ENCODE measurements around the gene IGFBPL1. TPM values are rescaled to one million over a fixed set of nuclear protein-coding genes. Genes with fewer than 3 reads are reported as not detected.

Gene IGFBPL1
- total and polyA plus RNA-seq, 7 experiments from 2014 or later, result not detected

DNA sequence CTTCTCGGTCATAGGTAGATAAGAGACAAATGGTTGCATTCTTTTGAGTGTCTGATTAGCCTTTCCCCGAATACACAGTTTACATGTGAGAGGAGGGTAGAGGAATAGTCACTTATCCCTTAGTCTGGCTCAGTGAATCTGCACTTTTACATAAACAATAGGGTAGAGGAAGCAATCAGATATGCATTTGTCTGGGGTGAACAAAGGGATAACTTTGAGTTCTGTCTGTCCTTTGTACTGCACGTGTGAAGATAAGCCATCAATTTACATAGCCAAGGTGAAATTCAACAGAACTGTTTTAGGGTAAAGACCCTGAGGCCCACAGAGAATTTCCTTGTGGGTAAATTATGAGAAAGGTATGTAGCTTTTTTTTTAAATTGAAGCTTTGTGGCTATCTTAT, 10.1 kb upstream of the IGFBPL1 start:
- intact Hi-C loops (cut with micrococcal nuclease), result no loop called here
- Histone ChIP-seq H3K27me3 (ENCODE audit: control insufficient read depth in 2 of 2, insufficient read depth in 2 of 2, low read length in 2 of 2) (no peaks in the 10 kb centered on the region), H3K9me3 (ENCODE audit: control insufficient read depth in 2 of 3, low read length in 3 of 3) (no peaks in the 10 kb centered on the region), H3K4me1 (ENCODE audit: control insufficient read depth in 2 of 2, insufficient read depth in 2 of 2, low read length in 2 of 2) (no peaks in the 10 kb centered on the region), H3K36me3 (ENCODE audit: control insufficient read depth in 2 of 3, insufficient read depth in 3 of 3, low read length in 3 of 3) (no peaks in the 10 kb centered on the region), H3K4me3 (ENCODE audit: low read length) (no peak overlapping the region), H3K27ac (ENCODE audit: low read depth, low read length) (no peak overlapping the region)
- Mint-ChIP-seq H3K27me3 (peaks cover 0 to 4% (median 0%) of the 10 kb centered on the region in 5 donors), H3K4me3 (no peak overlapping the region), H3K27ac (peak overlapping the region in 1 of 9 donors; percentile 46), H3K36me3 (no peaks in the 10 kb centered on the region), H3K4me1 (peaks cover 4 to 32% (median 23%) of the 10 kb centered on the region in 7 donors), H3K9me3 (peaks cover 0 to 3% (median 0%) of the 10 kb centered on the region in 11 donors)
- DNase-seq (no peak), ATAC-seq (no peak)
- CTCF ChIA-PET, result interaction anchor here (1.4 to 2.9 kb wide), 2 partner anchors 24 to 521 kb away, joined by 3 to 10 read pairs; no protein-coding TSS in a partner anchor
- POLR2A ChIA-PET, result no interaction called here

DNA sequence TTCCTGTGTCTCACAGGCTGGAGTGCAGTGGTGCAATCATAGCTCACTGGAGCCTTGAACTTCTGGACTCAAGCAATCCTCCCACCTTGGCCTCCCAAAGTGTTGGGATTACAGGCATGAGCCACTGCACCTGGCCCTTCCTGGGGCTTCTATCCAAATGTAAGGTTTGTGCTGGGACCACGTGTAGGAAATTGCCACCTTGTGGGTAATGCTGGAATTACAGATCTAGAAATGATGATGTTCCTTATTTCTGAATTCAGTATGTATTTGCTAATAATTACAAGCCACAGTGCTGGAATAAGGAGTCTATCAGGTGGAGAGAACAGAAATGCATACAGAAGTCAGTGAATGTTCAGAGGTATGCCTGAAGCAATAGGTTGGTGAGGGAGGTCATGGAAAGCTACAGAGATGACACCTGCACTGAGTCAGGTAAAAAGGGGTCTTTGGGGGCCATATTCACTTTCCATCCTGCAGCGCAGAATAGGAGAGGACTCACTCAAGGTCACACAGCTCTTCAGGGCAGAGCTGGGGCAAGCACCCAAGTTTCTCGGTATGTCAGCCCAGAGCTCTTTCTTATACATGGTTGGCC, 8.8 kb upstream of the IGFBPL1 start:
- Mint-ChIP-seq H3K4me3 (no peak overlapping the region), H3K9me3 (peaks cover 0 to 3% (median 0%) of the 10 kb centered on the region in 11 donors), H3K36me3 (no peaks in the 10 kb centered on the region), H3K27ac (no peak overlapping the region), H3K4me1 (peaks cover 4 to 32% (median 20%) of the 10 kb centered on the region in 7 donors), H3K27me3 (peaks cover 0 to 7% (median 2%) of the 10 kb centered on the region in 5 donors)
- Histone ChIP-seq H3K27ac (ENCODE audit: low read depth, low read length) (no peak overlapping the region), H3K36me3 (ENCODE audit: control insufficient read depth in 2 of 3, insufficient read depth in 3 of 3, low read length in 3 of 3) (no peaks in the 10 kb centered on the region), H3K9me3 (ENCODE audit: control insufficient read depth in 2 of 3, low read length in 3 of 3) (no peaks in the 10 kb centered on the region), H3K27me3 (ENCODE audit: control insufficient read depth in 2 of 2, insufficient read depth in 2 of 2, low read length in 2 of 2) (no peaks in the 10 kb centered on the region), H3K4me1 (ENCODE audit: control insufficient read depth in 2 of 2, insufficient read depth in 2 of 2, low read length in 2 of 2) (no peaks in the 10 kb centered on the region), H3K4me3 (ENCODE audit: low read length) (no peak overlapping the region)
- DNase-seq, result peak in 5 of 9 donors; percentile 12 to 33 (median 15)
- intact Hi-C loops (cut with micrococcal nuclease), result loop anchor here in 1 of 2 donors (1.0 kb wide), 2 partner anchors 62 to 520 kb away; no protein-coding TSS in a partner anchor
- CTCF ChIA-PET, result interaction anchor here (1.2 to 2.9 kb wide), 3 partner anchors 22 to 520 kb away, joined by 3 to 10 read pairs (median 3); no protein-coding TSS in a partner anchor
- POLR2A ChIA-PET, result no interaction called here
- peak; percentile 56 for ATAC-seq

DNA sequence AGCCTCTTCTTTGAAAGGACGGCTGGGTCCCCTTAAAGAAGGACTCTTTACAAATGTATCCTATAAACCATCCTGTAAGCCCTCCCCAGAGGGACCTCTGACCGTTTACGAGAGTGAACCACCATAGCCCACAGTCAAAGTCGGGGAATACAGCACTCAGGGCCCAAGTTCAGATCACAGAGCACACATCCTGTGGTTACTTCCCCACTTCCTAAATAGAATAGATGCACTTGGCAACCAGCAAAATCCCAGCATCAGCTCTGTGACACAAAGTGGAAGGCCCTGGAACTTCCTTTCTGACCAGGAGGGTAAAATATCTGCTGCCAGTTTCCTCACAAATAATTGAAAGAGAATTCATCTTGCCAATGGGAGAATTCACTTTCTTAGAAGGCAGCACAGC, 6.9 kb upstream of the IGFBPL1 start:
- H3K4me1 Mint-ChIP-seq, result peaks cover 4 to 32% (median 16%) of the 10 kb centered on the region in 7 donors
- H3K4me3 Mint-ChIP-seq, result no peak overlapping the region
- no peak overlapping the region for H3K27ac ChIP-seq (ENCODE audit: low read depth, low read length)
- DNase-seq, result no peak
- no peaks in the 10 kb centered on the region for H3K36me3 Mint-ChIP-seq
- no peaks in the 10 kb centered on the region for H3K27me3 ChIP-seq (ENCODE audit: control insufficient read depth in 2 of 2, insufficient read depth in 2 of 2, low read length in 2 of 2)
- ChIA-PET CTCF (no interaction called here), POLR2A (no interaction called here)
- intact Hi-C loops (cut with micrococcal nuclease), result no loop called here
- H3K36me3 ChIP-seq (ENCODE audit: control insufficient read depth in 2 of 3, insufficient read depth in 3 of 3, low read length in 3 of 3), result no peaks in the 10 kb centered on the region
- H3K27me3 Mint-ChIP-seq, result peaks cover 5 to 14% (median 8%) of the 10 kb centered on the region in 5 donors
- no peak overlapping the region for H3K27ac Mint-ChIP-seq
- no peaks in the 10 kb centered on the region for H3K9me3 ChIP-seq (ENCODE audit: control insufficient read depth in 2 of 3, low read length in 3 of 3)
- peaks cover 0 to 2% (median 0%) of the 10 kb centered on the region in 11 donors for H3K9me3 Mint-ChIP-seq
- H3K4me1 ChIP-seq (ENCODE audit: control insufficient read depth in 2 of 2, insufficient read depth in 2 of 2, low read length in 2 of 2), result no peaks in the 10 kb centered on the region
- ATAC-seq, result peak; percentile 26
- no peak overlapping the region for H3K4me3 ChIP-seq (ENCODE audit: low read length)

DNA sequence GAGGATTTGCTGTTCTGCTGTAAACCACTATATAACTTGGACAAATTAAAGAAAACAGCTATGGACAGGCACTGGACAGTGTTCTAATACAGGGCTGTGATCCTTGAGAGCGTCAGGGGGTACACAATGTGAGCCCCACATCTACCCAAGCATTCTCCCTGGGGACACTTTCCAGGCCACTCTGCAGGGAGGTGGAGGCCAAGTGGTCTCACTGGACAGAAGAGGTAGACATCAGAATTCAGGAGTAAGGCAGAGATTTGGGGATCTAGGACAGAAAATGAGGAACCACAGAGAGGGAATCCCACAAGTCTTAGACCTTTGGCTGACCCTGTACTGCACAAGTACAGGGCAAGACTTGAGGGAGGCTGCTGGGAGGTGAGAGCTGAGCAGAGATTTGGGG, 3.8 kb upstream of the IGFBPL1 start:
- H3K4me1 ChIP-seq (ENCODE audit: control insufficient read depth in 2 of 2, insufficient read depth in 2 of 2, low read length in 2 of 2), result no peaks in the 10 kb centered on the region
- CTCF ChIA-PET, result interaction anchor here (1.6 kb wide), 1 partner anchor 10 kb away, joined by 4 read pairs; no protein-coding TSS in a partner anchor
- intact Hi-C loops (cut with micrococcal nuclease), result no loop called here
- no peak overlapping the region for H3K4me3 Mint-ChIP-seq
- no peaks in the 10 kb centered on the region for H3K9me3 ChIP-seq (ENCODE audit: control insufficient read depth in 2 of 3, low read length in 3 of 3)
- H3K27ac Mint-ChIP-seq, result no peak overlapping the region
- H3K36me3 Mint-ChIP-seq, result no peaks in the 10 kb centered on the region
- peaks cover 0 to 2% (median 0%) of the 10 kb centered on the region in 11 donors for H3K9me3 Mint-ChIP-seq
- no peaks in the 10 kb centered on the region for H3K27me3 ChIP-seq (ENCODE audit: control insufficient read depth in 2 of 2, insufficient read depth in 2 of 2, low read length in 2 of 2)
- no peak overlapping the region for H3K27ac ChIP-seq (ENCODE audit: low read depth, low read length)
- H3K36me3 ChIP-seq (ENCODE audit: control insufficient read depth in 2 of 3, insufficient read depth in 3 of 3, low read length in 3 of 3), result no peaks in the 10 kb centered on the region
- DNase-seq, result no peak
- POLR2A ChIA-PET, result no interaction called here
- peaks cover 23 to 33% (median 26%) of the 10 kb centered on the region in 5 donors for H3K27me3 Mint-ChIP-seq
- no peak for ATAC-seq
- H3K4me1 Mint-ChIP-seq, result peaks cover 4 to 22% (median 13%) of the 10 kb centered on the region in 7 donors
- H3K4me3 ChIP-seq (ENCODE audit: low read length), result no peak overlapping the region

DNA sequence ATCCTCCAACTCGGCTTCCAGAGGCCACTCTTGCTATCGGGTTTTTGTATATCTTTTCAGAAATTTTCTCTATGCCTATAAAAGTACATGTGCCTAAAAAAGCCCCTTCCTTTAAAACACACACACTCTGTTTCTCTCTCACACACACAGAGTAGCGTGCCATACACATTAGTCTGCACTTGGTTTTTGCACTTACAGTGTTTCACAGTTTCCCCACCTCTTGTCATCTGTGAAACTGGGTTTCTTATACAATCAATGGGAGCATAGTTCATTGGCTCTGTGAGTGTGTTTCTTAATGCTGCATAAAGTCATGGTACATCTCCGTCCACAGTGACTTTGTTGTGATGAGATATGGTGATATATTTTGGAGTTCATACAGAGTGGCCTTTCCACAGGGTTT, 664 bp upstream of the IGFBPL1 start:
- DNase-seq, result no peak
- Histone ChIP-seq H3K9me3 (ENCODE audit: control insufficient read depth in 2 of 3, low read length in 3 of 3) (no peaks in the 10 kb centered on the region), H3K4me3 (ENCODE audit: low read length) (no peak overlapping the region), H3K27ac (ENCODE audit: low read depth, low read length) (no peak overlapping the region), H3K4me1 (ENCODE audit: control insufficient read depth in 2 of 2, insufficient read depth in 2 of 2, low read length in 2 of 2) (no peaks in the 10 kb centered on the region), H3K36me3 (ENCODE audit: control insufficient read depth in 2 of 3, insufficient read depth in 3 of 3, low read length in 3 of 3) (no peaks in the 10 kb centered on the region), H3K27me3 (ENCODE audit: control insufficient read depth in 2 of 2, insufficient read depth in 2 of 2, low read length in 2 of 2) (no peaks in the 10 kb centered on the region)
- Mint-ChIP-seq H3K36me3 (no peaks in the 10 kb centered on the region), H3K27ac (peak overlapping the region in 1 of 9 donors; percentile 19), H3K4me3 (peak overlapping the region in 8 of 10 donors; percentile 2 to 63 (median 32)), H3K4me1 (peaks cover 0 to 7% (median 5%) of the 10 kb centered on the region in 7 donors), H3K9me3 (peaks cover 0 to 2% (median 0%) of the 10 kb centered on the region in 11 donors), H3K27me3 (peaks cover 39 to 52% (median 45%) of the 10 kb centered on the region in 5 donors)
- no peak for ATAC-seq
- intact Hi-C loops (cut with micrococcal nuclease), result no loop called here
- ChIA-PET POLR2A (no interaction called here), CTCF (no interaction called here)

DNA sequence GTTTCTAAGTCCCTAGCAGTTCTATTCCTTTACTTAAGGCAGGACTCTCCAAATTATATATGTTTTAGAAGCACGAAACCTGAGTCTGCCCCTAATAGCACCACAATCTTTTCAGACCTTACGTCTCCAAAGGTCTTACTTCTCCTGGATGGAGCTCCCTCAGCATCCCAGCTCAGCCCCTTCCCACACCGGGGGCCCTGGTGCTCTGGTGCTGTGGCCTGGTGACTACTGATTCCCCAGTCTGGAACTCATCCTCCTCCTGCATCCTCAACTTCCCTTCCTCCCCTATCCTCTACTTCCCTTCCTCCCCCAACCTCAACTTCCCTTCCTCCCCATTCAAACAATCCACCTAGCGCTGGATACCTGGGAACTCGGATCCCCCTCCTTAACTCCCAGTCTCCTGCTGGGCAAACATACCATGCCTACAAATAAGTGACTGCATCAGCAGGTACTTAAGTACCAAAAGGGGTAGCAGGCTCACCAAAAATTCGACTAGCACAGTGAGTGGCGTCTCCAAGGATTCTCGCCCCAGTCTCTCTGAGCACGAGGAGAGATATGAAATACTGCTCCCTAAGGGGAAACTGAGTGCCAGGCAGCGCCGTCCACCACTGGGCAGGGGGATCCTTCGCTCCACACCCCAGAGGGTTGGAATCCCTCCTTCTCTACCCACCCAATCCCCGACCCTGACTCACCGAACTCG, 831 bp downstream of the IGFBPL1 start:
- Mint-ChIP-seq H3K36me3 (no peaks in the 10 kb centered on the region), H3K9me3 (no peaks in the 10 kb centered on the region), H3K27ac (no peak overlapping the region), H3K4me3 (peak overlapping the region in 9 of 10 donors; percentile 4 to 78 (median 32)), H3K27me3 (peaks cover 39 to 58% (median 45%) of the 10 kb centered on the region in 5 donors), H3K4me1 (peaks cover 0 to 7% (median 5%) of the 10 kb centered on the region in 7 donors)
- H3K27ac ChIP-seq (ENCODE audit: low read depth, low read length), result no peak overlapping the region
- DNase-seq (no peak), ATAC-seq (no peak)
- H3K4me1 ChIP-seq (ENCODE audit: control insufficient read depth in 2 of 2, insufficient read depth in 2 of 2, low read length in 2 of 2), result no peaks in the 10 kb centered on the region
- no peaks in the 10 kb centered on the region for H3K9me3 ChIP-seq (ENCODE audit: control insufficient read depth in 2 of 3, low read length in 3 of 3)
- no peaks in the 10 kb centered on the region for H3K36me3 ChIP-seq (ENCODE audit: control insufficient read depth in 2 of 3, insufficient read depth in 3 of 3, low read length in 3 of 3)
- no peak overlapping the region for H3K4me3 ChIP-seq (ENCODE audit: low read length)
- ChIA-PET CTCF (no interaction called here), POLR2A (no interaction called here)
- intact Hi-C loops (cut with micrococcal nuclease), result no loop called here
- no peaks in the 10 kb centered on the region for H3K27me3 ChIP-seq (ENCODE audit: control insufficient read depth in 2 of 2, insufficient read depth in 2 of 2, low read length in 2 of 2)

All from naive thymus-derived CD4-positive, alpha-beta T cell (primary cell).